SKM-1 treated with dmso at 0.1 percent for 144 hours (cell line): ENCODE data around the gene BUD23.
A peak's percentile ranks its signal among the peaks of the same experiment; 100 is the strongest.
"Not testable (repeated sequence)": the region's sequence is repeated elsewhere in the genome, so short reads cannot be mapped to it uniquely, and the experiment has no call there.

Source experiments
- DNase-seq: peaks from one replicate; lab custom pipeline; 2025; ENCODE audit not compliant: unreplicated experiment; lab: John Stamatoyannopoulos, UW

Gene BUD23

DNA sequence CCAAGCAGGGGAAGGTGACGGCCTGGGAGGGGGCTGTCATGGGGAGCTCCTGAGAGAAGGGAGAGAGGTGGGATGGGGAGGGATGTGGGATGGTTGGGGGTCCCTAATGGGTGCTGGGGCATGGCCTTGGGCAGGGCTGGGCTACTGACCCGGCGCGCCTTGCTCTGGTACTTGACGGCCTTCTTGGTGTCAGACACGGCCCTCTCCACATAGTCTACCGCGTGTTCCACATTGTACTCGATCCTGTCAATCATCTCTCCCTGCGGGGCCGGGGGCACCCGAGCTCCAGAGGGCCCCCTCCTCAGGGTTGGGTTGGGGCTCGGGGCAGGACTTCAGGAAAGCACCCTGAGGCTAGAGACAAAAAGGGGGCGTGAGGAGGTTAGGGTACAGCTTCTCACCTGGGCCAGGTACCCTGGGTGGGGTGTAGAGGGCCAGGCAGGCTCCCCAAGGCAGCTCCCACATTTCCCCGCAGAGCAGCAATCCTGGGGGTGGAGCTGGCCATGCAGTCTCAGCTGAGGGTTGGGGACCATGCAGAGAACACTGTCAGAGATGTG is 17.3 kb downstream of the BUD23 start:
- DNase-seq: no peak

GRCh38 chr7:73701357-73701995 is 18.1 kb downstream of the BUD23 start:
- DNase-seq: no peak

- no peak for DNase-seq
Observed at GRCh38 chr7:73702226-73702625, 18.8 kb downstream of the BUD23 start.

- DNase-seq: no peak
Observed at GRCh38 chr7:73702665-73703064, 19.3 kb downstream of the BUD23 start.

- DNase-seq: no peak
Observed at GRCh38 chr7:73703225-73703624, 19.8 kb downstream of the BUD23 start.

- DNase-seq: no peak
Observed at GRCh38 chr7:73703757-73704639, 20.6 kb downstream of the BUD23 start.

GRCh38 chr7:73704640-73705550 is 21.5 kb downstream of the BUD23 start:
- DNase-seq: no peak

GRCh38 chr7:73705551-73705920 is 22.1 kb downstream of the BUD23 start:
- no peak for DNase-seq

- no peak for DNase-seq
Observed at GRCh38 chr7:73706126-73707044, 23.0 kb downstream of the BUD23 start.

GRCh38 chr7:73707045-73707631 is 23.7 kb downstream of the BUD23 start:
- DNase-seq: no peak

- DNase-seq: no peak
Observed at GRCh38 chr7:73708961-73709549, 25.7 kb downstream of the BUD23 start.

DNA sequence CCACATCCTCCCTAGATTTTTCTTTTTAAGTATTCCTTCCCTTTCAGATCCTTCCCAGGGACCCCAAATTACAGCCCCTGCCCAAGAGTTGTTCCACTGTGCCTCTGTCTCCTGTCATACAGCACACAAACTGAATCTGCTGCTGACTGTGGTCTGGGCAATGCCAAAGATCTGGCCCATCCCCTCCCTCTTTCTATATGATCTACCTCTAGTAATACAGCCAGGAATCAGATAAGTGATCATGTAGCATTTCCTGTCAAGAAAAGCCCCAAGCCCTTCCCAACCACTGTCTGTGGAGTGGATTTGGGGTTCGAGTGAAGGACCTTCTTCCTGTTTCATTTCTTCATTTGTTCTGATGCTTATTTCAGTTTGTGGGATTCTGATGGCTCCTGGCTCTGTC is 29.4 kb downstream of the BUD23 start:
- DNase-seq: no peak

DNA sequence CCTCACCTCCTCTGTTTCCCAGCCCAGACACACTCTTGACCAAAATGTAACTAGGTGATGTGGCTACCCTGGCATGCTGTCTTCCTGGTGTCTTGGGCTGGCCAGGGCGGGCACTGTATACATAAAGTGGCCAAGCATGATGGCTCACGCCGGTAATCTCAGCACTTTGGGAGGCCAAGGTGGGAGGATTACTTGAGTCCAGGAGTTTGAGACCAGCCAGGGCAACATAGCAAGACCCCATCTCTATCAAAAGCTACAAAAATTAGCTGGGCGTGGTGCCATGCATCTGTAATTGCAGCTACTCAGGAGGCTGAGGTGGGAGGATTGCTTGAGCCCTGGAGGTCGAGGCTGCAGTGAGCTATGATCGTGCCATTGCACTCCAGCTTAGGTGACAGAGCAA is 29.9 kb downstream of the BUD23 start:
- DNase-seq: not testable (repeated sequence)

DNA sequence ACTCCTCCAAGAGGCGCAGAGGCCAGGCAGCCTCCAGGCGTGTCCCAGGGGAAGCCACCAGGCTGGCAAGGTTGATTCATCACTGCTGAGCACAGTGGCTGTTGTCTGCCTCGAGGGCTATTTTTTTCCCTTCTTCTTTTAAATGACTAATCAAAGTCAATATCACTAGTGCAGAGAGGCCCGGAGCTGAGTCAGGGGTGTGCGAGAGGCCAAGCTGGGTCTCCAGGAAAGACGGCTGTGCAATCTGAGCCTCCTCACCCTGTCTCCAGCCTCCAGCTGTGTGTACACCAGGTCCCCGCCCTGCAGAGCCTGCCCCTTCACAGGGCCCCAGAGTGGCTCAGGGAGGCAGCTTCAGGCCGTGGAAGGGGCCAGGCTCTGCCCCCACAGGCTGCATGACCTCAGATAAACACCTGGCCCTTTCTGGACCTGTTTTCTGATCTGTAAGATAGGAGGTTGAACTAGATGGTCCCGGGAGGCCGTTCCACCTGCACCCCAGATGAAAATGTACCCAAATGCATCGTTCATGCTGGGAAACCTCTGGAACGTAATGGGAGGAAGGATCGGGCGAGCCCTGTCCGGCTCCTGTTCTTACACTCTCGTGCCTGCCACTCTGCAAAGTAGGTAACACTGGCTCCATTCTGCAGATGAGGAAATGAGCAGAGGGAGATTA is 32.4 kb downstream of the BUD23 start:
- no peak for DNase-seq

DNA sequence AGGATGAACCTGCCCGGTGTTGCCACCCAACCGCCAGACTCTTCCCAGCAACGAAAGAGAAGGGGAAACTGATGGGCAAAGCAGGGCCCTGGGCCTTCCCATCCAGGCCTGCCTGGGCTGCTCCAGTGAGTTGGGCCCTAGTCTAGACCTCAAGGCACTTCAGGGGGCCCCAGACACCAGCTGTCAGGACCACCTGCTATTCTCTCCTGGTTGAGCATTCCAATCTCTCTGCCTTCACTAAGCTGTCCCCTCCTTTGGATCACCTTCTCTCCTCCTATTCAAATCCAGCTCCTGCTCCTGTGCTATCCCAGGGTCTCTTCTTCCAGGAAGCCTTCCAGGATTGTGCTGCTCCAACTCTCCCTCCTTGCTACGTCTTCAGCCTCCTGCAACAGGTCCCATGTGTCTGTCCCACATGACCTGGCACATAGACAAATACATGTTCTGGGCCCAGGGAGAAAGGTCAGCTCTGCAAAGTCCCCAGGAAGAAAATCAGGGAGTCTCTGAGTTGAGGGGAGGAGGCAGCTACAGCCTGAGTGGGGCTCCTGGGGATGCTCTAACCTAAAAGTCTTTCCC is 33.0 kb downstream of the BUD23 start:
- no peak for DNase-seq

- DNase-seq: no peak
Observed at GRCh38 chr7:73717025-73717807, 33.8 kb downstream of the BUD23 start.

GRCh38 chr7:73717991-73718405 is 34.6 kb downstream of the BUD23 start:
- DNase-seq: peak; percentile 75

GRCh38 chr7:73718438-73718881 is 35.1 kb downstream of the BUD23 start:
- DNase-seq: no peak
